ELF-1 (cell line): Measurements from ENCODE around the gene ZFP36L2.

Source experiments
- DNase-seq: peaks from one replicate; pipeline ENCODE4 v3.0.0-alpha.2; 2016; ENCODE audit warnings: low read depth, low spot score

Gene ZFP36L2

DNA sequence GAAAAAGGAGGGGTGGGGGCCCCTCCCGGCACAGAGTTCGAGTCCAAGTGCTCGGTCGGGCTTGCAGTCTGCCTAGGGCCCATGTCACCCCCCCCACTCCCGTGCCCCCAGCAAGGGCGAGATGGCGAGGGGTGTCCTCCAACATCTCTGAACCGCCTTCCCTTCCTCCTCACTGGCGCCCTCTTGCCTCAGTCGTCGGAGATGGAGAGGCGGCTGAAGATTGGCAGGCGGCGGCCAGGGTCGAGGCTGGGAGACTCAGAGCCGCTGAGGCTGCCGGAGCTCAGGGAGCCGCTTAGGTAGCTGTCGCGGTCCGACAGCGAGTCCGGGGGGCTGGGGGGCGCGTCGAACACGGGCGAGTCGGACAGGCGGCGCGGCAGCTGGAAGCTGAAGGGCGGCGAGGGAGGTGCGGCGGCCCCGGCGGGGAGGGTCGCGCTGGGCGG, 2.3 kb downstream of the ZFP36L2 start:
- peak; percentile 78 for DNase-seq

DNA sequence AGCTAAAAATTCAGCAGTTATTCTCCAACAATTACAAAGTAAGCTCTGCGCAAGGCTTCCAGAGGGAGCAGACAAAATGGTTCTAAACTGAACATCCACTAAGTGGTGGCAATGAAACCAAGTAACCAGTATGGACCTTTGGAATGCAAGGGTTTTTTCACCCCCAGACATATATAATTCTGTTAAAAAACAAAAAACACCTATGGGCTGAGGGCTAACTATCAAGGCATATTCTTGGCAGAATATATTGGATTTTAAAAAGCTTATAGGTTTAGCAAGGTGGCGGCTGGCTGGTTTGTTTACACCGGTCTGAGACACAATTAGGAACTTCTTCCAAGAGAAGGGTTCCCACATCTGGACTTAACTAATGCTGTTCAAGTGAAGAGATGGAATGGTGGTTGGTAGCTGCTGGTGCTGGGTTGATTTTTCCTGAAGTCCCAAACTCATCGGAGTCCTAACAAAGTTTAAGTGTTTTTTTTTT, 2.8 kb downstream of the ZFP36L2 start:
- no peak for DNase-seq

DNA sequence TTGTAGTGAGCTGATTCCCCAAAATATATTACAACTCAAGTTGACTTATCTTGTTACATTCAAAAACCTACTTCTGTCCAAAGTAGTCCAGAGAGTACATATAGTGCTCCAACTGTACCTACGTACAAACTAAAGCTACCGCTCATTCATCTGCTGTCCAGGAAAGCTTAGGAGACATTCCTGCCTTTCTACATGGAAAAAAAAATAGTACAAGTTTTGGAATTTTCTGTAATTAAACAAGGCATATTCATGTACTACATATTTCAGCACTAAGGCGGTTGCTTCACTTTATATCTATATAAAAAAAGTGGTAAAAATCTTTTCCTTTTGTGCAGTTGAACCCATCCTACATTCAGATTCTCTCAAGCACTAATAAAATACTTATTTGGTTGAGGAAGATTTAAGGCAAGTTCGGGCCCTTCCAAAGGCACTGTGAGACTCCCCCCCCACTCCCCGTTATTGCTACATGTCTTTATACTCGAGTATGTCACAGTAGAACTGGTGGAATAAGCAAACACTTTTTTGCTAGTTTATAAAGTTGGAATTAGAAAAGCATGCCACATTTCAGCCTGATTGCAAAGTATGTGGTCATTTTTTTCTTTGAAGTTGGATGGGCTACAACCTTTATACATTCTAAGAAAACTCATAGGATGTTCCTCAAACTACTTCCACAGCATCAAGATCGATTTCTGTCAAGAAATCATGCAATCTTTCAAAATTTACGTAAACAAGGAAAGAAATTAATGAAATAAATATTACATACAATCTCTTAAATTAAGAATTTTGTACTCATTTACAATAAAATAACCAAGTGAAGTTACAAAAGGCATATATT, 3.7 kb downstream of the ZFP36L2 start:
- DNase-seq = no peak

DNA sequence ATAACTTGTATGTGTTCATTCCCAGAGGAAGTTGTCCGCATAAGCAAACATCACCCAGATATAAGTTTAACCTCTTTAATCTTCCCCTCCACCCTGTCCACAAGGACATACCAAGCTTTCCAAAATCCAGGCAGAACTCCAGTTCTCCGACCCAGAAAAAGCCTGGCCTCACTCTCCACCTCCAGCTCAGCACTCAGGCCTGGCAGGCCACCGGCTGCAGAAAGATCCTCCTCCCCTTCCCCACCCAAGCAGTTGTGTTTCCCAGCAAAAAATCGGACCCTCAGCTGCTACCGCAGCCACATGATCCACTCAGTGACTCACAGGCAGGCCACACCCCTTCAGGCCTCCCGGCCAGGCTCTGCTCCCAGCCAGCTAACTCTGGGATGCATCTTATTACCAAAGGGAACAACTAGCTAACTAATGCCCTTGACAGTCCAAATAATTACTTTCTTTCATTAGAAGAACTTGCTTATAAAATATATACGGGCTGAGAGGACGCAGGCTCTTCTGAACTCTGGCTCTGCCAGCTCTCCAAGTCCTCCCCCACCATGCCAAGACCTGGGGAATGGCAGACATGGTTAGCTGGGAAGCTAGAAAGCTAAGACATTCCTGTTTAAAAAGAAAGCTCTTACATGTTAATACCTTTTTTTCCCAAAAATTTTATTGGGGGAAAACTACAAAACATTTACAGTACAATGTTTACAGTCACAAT, 4.5 kb downstream of the ZFP36L2 start:
- peak; percentile 97 for DNase-seq

DNA sequence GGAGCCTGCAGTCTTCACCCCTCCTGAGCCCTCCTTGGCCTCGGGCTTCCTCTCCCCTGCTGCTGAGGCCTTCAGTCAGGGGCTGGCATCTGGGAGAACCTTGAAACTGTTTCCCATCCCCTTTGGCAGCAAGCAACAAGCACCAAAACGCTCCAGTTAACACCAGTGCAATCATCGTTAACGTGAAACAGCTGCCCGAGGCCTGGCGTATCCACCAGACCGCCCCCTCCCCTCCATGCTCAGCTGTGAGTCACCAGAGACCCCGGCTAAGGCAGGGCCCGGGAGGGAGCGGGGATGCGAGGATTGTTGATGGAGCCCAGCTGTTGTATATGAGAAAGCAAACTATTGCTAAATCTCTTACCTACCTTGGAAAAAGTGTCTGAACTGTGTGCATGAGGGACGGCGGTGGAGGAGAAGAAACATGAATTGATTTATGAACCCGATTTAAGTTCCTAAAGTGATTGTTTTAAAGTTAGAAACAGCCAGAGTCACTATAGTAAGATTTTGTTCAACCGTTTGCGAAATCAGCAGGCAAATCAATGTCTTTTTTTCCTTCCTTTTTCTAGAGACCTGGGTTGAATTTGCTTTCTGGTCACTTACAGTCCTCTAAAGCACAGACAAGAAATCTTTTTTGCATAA, 5.2 kb downstream of the ZFP36L2 start:
- DNase-seq = peak; percentile 95

DNA sequence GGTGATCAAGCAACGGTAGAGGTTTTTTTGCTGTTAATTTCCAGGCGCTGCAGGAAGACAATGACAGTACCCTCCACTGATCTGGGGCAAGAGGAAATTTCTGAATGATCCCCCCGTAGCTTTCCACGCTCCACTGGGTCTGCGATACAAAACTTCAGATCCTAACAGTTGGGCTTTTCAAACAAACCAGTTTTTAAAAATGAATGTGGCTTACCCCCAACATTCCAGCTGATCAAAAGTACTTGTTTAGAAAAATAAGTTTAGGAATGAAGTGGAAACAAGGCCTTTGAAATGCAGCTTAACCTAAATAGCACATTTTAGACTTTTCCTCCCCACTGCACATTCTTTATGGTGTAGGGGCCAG, 5.7 kb downstream of the ZFP36L2 start:
- peak; percentile 24 for DNase-seq

DNA sequence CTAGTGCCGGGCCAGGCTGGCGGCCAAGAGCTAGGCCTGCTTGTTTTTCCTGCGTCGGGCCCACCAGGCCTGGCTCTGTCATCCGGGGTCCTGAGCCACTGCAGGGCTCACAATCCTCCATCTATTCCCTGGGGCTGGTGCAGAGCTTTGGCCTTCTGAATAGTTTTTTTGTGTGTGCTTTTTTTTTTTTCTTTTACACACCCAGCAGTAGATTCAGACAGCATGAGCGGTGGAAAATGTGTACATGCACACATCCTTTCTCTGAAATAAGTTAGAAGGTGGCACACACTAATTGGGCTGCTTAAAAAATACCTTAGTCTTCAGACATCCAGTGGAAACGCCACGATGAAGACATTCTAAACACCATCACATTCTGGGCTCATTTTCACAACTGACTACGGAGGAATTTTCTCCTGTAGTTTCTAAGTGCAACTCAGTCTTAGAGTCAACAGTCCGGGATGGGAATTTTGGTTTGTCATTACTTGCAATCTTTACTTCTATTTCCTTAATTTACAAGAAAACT, 6.1 kb downstream of the ZFP36L2 start:
- DNase-seq = peak; percentile 93

DNA sequence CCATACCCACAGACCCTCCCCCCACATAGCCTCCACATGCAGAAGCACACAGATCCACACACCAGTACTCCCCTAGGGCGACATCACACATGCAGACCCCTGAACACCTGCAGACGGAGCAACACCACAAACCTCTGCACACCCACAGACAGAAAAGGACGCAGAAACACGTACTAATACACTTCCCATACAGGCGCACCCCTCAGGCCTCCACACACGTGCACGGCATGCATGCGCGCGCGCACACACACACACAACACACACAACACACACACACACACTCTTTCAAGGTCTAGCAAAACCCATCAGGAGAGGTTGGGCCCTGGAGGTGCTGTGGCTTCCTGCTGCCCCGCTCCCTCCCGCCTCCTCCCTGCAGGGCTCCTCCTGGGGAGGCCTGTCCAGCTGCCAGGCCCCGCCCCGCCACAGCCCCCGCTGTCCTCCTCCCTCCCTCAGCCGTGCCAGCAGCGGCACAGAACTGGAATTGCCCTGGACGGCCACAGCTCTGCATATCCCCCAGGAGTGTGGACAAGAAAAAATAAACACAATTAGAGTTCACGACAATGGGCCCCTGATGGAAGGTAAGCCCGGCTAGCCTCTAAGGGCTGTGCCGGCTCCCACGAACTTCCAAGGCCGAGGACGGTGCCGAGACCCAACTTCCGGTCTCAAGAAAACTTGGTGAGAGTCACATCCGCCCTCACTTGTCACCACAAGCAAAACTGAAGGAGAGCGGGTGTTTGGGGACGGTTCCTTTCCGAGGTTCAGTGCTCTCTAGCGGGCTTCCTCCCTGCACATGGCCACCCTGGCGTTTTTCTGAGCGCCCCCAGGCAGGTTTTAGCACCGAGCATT, 6.8 kb downstream of the ZFP36L2 start:
- no peak for DNase-seq

DNA sequence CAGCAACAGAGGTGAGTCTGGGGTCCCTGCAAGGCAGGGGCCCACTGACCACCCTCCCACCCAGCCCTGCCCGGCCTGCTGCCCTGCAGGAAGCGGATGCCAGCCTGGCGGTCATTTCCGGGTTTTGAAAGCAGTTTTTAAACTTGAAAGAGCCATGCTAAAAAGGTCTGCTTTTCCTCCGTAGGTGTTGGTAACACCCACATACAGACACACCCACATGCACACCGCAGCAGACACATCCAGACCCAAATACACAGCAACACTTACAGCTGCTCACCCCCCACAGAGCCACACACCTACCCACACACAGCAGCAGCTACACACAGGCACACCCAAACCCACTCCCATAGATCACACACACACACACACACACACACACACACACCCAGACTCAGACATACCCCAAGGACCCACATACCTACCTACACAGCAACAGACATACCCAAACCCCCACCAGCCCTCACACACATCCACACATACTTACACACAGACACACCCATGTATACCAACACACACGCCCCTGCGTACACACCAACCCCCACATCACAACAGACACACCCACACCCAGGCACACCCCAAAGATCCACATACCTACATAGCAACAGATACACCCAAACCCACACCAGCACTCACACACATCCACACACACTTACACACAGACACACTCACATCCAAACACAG, 7.6 kb downstream of the ZFP36L2 start:
- DNase-seq = peak; percentile 67

DNA sequence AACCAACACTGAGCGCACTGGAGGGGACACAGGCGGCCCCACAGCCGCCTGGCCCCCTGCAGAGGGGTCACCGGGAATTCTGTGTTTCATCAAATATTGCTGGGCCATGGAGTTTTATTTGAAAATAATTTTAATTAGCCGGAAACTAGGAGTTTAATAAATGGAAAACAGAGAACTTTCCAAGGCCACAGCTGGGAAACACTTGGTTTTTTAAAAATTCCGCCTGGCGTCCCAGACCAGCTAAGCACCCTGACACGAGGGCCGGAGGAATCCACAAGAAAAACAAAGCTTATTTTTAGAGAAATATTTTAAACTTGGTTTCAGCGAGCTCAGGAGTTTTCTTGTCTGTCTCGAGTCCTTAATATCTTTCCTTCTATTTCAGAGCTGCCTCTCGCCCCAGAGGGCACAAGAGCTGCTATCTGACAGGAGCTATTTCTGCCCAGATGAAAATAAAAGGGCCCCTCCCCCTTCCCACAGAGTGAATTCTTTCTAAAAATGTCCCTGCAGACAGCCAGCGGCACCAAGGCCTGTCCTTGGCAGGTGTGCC, 8.2 kb downstream of the ZFP36L2 start:
- DNase-seq = peak; percentile 60

DNA sequence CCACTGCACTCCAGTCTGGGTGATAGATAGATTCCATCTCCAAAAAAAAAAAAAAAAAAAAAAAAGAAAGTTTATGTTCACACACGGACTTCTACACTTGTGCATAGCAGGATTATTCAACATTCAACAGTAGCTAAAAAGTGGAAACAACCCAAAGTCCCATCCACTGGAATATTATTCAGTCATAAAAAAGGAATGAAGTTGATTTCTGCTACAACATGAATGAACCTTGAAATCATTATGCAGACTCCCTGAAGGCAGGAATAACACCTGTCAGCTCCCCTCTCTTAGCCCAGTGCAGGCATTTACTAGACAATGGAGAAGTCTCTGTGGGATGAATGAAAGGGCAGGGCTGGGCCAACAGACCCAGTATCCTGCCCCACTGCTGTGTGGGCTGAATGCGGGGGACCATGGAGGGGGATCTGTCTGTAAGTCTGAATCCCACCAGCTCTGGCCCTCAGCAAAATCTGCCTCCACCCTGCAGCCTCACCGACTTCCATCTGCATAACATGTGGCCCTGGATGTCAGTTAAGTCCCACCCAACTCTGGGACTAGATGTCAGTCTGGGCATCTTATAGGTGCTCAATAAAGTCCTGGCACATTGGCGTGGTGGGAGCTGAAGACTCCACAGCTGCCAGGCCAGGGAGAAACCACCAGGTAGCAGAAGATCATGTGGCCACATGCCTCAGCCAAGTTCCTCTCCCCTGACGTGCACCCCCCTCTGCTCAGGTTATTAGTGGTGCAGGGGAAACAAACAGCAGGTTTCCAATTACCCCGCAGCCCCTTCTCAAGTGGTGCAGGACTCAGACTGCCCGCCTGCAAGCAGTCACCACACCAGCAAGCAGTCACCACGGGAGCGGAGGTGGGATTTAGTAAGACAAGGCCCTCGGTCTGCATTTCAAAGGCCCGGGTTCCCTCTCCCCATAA, 8.9 kb downstream of the ZFP36L2 start:
- peak; percentile 95 for DNase-seq

DNA sequence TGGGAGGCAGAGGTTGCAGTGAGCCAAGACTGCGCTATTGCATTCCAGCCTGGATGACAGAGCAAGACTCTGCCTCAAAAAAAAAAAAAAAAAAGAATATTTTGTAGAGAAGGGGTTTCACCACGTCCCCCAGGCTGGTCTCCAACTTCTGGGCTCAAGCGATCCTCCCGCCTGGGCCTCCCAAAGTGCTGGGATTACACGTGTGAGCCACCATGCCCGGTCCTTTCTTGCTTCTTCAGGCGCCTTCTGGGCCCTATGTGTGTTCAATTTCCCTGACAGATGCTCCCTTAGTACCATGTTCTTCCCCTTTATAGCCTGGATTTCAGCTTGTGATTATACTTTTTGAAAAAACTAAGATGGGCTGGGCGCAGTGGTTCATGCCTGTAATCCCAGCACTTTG, 9.8 kb downstream of the ZFP36L2 start:
- DNase-seq = no peak

DNA sequence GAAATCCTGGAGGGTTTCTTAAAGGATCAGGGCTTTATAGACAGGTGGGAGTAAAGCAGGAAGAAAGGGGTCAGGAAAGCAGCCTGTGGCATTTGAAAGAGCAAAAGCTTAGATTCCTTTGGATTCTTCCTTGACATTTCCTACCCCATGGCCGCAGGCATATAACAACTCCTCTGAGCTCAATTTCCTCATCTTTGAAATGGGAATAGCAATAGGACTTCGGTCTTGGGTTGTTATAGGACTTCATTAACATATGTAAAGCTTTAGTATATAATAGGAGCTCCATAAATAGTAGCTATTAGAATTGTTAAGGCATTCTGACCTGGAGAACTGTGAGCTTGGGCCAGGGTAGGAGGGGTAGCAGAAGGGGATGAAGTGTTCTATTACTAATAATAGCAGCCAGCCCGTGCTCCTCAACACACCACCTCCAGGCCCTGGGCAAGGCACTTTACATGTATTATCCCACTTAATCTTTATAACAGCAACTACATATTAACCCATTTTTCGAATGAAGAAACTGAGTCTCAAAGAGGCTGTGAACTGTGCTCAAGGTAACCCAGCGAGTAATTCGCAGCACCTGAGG, 10.6 kb downstream of the ZFP36L2 start:
- DNase-seq = peak; percentile 58

DNA sequence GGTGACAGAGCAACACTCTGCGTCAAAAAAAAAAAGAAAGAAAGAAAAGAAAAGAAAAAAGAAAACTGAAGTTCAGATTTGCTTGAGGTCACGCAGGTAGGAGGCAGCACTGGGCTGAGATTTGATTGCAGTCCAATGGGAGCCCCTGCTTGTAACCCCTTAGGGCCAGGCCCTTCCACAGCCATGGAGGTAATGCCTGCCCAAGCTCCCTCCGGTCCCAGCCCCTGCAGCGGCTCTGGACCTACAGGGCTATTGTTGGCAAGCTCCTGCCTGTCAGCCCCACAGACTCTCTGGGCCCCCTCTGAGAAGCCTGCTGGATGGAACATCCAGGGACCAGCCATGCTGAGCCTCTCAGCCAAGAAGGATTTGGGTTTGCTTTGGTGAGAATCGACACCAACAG, 12.2 kb downstream of the ZFP36L2 start:
- DNase-seq = peak; percentile 63

DNA sequence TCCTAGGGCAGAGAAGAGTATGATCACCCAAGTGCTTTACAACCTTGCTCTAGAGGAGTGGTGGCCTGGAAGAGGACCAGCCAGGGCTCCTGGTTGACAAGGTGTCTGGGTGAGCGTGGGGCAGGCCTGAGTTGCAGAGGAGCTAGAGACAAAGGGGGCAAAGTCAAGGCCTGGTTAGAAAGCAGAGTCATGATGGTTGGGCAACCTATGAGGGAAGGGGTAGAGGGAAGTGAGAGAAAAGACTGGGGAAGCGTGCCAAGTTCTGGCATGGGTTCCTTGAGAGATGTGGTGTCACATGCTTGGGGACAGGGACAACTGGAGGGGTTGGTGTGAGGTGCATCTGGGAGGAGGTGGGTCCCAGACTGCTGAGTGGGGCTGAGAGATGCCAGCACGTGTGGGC, 13.5 kb downstream of the ZFP36L2 start:
- DNase-seq = no peak

DNA sequence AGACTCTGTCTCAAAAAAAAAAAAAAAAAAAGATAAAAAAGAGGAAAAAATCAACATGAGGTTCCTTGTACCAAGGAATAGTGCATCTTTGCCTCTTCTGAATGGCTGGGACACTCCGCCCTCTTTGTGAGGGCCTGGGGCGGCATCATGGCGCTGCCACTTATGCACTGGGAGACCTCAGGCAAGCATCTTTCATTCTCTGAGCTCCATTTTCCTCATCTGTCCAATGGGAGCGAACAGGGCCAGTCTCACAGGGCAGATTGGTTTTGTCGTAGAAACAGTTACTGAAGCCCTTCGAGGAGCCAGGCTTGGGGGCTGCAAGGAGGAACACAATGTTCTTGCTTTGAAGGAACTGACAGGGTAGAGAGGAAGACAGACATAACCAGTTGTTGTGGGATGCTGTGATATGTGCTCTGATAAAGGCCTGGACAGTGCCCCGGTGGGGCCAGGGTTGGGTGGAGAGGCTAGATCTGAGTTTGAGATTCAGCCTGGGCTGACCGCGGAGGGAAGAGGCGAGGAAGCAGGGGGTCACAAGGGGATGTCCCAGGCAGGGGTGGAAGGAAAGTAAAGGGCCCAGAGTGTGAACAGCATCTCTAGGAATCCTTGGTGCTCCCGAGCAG, 14.1 kb downstream of the ZFP36L2 start:
- DNase-seq = no peak

DNA sequence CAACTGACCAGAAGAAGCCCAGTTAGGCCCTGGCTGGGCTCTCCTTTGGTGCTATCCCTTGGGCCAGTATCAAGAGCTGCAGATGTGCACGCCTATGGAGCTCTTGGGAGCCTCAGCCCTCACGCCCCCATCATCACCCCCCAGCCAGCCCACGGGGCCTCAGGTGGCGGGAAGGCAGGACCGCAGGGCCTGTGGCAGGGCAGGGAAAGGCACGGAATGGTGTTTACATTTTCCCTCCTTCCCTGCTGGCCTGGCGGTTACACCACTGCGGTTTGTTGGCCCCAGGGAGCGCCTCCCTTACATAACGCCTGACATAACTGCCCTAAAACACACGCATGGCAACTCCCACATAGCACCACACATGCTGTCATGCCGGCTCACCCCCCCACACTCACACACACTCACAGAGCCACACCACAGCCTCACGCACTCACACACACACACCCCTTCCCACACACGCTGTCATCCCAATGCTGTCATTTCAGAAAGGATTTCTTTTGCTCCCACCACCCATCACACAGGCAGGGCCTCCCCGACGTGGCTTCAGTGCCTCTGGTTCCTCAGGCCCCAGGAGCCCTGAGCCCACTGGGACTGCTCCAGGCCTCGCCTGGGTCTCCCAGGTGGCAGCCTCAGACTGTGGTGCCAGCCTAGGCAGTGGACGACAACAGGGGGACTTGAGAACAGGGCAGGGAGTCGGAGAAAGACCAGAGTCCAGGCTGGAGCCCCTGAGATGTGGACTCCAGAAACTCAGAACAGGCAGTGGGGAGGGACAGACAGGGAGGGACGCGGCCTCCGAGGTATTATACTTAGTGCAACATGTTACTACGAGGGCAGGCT, 15.7 kb downstream of the ZFP36L2 start:
- DNase-seq = no peak

DNA sequence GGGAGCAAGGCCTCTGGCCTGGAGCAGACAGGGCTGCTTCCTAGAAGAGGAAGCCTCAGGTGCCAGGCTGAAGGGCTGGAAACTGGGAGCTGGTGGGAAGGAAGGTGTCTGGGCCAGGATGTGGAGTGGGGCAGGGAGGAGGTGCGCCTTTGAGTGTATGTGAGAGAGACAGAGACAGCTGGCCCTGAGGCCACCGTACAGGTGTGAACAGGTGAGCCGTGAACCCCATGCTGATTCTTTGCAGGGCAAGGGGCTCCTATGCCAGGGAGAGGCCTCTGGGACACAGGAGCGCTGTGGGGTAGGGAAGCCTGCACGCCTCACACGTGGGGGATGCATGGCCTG, 16.3 kb downstream of the ZFP36L2 start:
- DNase-seq = no peak
